SK-N-MC (cell line): ENCODE results near the gene CGREF1.

Experiments used
- EZH2 ChIP-seq: fragments of 200-600 bp; sonication (generic); IDR thresholded peaks from one replicate; pipeline ENCODE4 v1.6.1; 2017; ENCODE audit warnings: antibody characterized with exemption
- POLR2AphosphoS5 ChIP-seq: IDR thresholded peaks from 2 replicates; pipeline ENCODE4 v1.6.1; 2012; ENCODE audit warnings: mild to moderate bottlenecking, low read depth, low read length, borderline replicate concordance

DNA sequence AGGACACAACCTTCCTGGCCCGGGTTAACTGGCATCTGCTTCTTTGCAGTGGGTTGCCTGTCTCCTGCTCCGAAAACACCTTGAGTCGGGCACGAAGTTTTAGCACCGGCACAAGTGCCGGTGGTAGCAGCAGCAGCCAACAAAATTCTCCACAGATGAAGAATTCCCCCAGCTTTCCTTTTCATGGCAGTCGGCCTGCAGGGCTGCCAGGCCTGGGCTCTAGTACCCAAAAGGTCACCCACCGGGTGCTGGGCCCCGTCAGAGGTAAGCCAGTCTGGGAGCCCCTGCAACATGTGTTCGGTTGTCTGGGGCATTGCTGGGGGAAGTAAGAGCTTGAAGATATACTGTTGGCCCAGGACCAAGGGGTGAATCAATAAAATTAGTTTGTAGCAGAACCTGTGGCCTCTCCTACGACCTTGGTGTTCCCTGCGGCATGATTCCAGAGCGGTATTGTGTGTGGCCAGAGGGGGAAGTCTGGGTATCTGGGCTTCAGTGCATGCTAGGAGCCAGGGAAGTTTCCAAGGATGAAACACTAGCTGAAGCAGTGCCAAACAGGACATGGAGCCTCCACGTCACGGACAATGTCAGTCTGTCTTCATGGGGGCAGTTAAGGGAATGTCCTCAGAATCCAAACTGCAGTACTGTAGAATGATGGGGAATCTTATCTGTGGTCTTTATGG lies 59.6 kb downstream of the CGREF1 start:
- TF ChIP-seq EZH2: no peak
- no peak for TF ChIP-seq POLR2AphosphoS5
